Ishikawa (cell line): ENCODE data around the gene KRT82.

Experiments used
- EP300 ChIP-seq: IDR thresholded peaks from 2 replicates; pipeline ENCODE4 v1.6.1; 2012; ENCODE audit warnings: borderline replicate concordance
- MAX ChIP-seq: IDR thresholded peaks from 2 replicates; pipeline ENCODE4 v1.6.1; 2012
- REST ChIP-seq: IDR thresholded peaks from 2 replicates; pipeline ENCODE4 v1.6.1; 2012; ENCODE audit warnings: low read depth, mild to moderate bottlenecking
- TAF1 ChIP-seq: IDR thresholded peaks from 2 replicates; pipeline ENCODE4 v1.6.1; 2012; ENCODE audit warnings: low read depth, mild to moderate bottlenecking
- YY1 ChIP-seq: IDR thresholded peaks from 2 replicates; pipeline ENCODE4 v1.6.1; 2012; ENCODE audit warnings: low read depth

- no peak for TF ChIP-seq EP300
- TF ChIP-seq MAX = no peak
- TF ChIP-seq YY1 = no peak
- TF ChIP-seq TAF1 = no peak
- TF ChIP-seq REST = no peak
Measured at GRCh38 chr12:52413202-52413601, 7.1 kb upstream of the KRT82 start.
